Stimulated activated naive CD8-positive, alpha-beta T cell treated with anti-CD3 and anti-CD28 coated beads, Interleukin-15, amount 100 ng/mL, for 72 hours (primary cell): Measurements from ENCODE around the gene ATP5ME.

Experiments used
- ATAC-seq: fragments of 150-1000 bp; cut with Tn5 transposase; 2 replicates; pipeline ENCODE4 v1.10.0; 2021; ENCODE audit warnings: mild to moderate bottlenecking, moderate library complexity
- DNase-seq, 2 donors: peaks; one replicate each; pipeline ENCODE4 v3.0.0; 2021 to 2022
- H3K27ac Mint-ChIP-seq, 2 donors: one replicate each; pipeline ENCODE4 v1.8.0; 2022; ENCODE audit warnings: mild to moderate bottlenecking in 2 of 2, mixed read lengths in 2 of 2, moderate library complexity in 2 of 2
- H3K27me3 Mint-ChIP-seq: one replicate; pipeline ENCODE4 v1.8.0; 2022; ENCODE audit warnings: mixed read lengths
- H3K4me1 Mint-ChIP-seq: one replicate; pipeline ENCODE4 v1.8.0; 2022; ENCODE audit warnings: mild to moderate bottlenecking, mixed read lengths
- H3K4me3 Mint-ChIP-seq, 2 donors: one replicate each; pipeline ENCODE4 v1.8.0; 2022; ENCODE audit warnings: mild to moderate bottlenecking in 2 of 2, mixed read lengths in 2 of 2, moderate library complexity in 1 of 2
- H3K9me3 Mint-ChIP-seq, 2 donors: one replicate each; pipeline ENCODE4 v1.8.0; 2022; ENCODE audit warnings: mixed read lengths in 2 of 2

The ATP5ME gene, protein sequence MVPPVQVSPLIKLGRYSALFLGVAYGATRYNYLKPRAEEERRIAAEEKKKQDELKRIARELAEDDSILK

GRCh38 chr4:674172-675035 is at the start of gene ATP5ME, which contains the start of gene MYL5:
Gene ATP5ME (minus strand): TSS chr4:674276. CDS start chr4:674247, 29 bp downstream.
Gene MYL5 (plus strand): TSS chr4:674542. CDS start chr4:678027, 3,485 bp downstream.
- Mint-ChIP-seq H3K4me1 (peaks cover 36% of the 10 kb centered on the region), H3K9me3 (no peaks in the 10 kb centered on the region), H3K27ac (peak within 1 kb of the TSS; percentile 94 to 98), H3K4me3 (peak within 1 kb of the TSS; percentile 89 to 95), H3K27me3 (no peaks in the 10 kb centered on the region)
- ATAC-seq (peak; percentile 94), DNase-seq (peak; percentile 98 to 99)

DNA sequence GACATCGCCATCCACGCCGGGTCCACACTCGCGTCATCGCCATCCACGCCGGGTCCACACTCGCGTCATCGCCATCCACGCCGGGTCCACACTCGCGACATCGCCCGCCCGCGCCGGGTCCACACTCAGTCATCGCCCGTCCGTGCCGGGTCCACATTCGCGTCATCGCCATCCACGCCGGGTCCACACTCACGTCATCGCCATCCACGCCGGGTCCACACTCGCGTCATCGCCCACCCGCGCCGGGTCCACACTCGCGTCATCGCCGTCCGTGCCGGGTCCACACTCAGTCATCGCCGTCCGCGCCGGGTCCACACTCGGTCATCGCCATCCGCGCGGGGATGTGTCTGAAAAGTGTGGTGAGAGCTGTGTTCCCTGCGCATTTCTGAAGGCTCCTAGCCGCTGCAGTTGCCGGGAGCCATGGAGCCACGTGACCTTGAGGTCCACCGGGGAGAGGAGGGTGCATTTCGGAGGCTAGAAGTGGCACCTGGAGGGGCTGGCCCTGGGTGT is 48.8 kb upstream of the ATP5ME start:
- H3K27me3 Mint-ChIP-seq, result no peaks in the 10 kb centered on the region
- peak overlapping the region; percentile 61 to 94 for H3K27ac Mint-ChIP-seq
- ATAC-seq (no peak), DNase-seq (no peak)
- H3K4me1 Mint-ChIP-seq, result peaks cover 59% of the 10 kb centered on the region
- no peak overlapping the region for H3K4me3 Mint-ChIP-seq
- H3K9me3 Mint-ChIP-seq, result peaks cover 0 to 6% of the 10 kb centered on the region in 2 donors

DNA sequence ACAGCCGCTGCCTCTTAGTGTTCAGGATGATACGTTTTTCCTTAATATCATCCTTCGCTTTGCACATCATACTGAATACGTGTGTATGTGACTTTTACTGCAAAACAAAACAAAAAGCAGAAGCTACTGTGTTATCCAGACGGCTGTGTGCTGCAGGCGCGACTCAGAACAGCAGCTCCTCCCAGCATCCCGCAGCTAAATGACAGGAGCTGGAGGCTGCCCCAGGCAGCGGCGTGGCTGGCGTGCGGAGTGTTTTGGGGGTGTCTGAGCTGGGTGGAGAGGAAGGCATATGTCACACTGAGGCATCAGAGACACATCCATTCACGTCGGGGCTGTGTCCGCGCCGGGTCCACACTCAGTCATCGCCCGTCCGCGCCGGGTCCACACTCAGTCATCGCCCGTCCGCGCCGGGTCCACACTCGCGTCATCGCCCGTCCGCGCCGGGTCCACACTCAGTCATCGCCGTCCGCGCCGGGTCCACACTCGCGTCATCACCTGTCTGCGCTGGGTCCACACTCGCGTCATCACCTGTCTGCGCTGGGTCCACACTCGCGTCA is 48.2 kb upstream of the ATP5ME start:
- ATAC-seq (no peak), DNase-seq (no peak)
- Mint-ChIP-seq H3K9me3 (peaks cover 0 to 6% of the 10 kb centered on the region in 2 donors), H3K27ac (no peak overlapping the region), H3K27me3 (no peaks in the 10 kb centered on the region), H3K4me3 (no peak overlapping the region), H3K4me1 (peaks cover 60% of the 10 kb centered on the region)

GRCh38 chr4:721261-722168 is 47.4 kb upstream of the ATP5ME start:
- Mint-ChIP-seq H3K4me3 (no peak overlapping the region), H3K4me1 (peaks cover 54% of the 10 kb centered on the region), H3K27me3 (no peaks in the 10 kb centered on the region), H3K27ac (peak overlapping the region in 1 of 2 donors; percentile 95), H3K9me3 (peaks cover 0 to 6% of the 10 kb centered on the region in 2 donors)
- ATAC-seq, result peak; percentile 39
- no peak for DNase-seq

DNA sequence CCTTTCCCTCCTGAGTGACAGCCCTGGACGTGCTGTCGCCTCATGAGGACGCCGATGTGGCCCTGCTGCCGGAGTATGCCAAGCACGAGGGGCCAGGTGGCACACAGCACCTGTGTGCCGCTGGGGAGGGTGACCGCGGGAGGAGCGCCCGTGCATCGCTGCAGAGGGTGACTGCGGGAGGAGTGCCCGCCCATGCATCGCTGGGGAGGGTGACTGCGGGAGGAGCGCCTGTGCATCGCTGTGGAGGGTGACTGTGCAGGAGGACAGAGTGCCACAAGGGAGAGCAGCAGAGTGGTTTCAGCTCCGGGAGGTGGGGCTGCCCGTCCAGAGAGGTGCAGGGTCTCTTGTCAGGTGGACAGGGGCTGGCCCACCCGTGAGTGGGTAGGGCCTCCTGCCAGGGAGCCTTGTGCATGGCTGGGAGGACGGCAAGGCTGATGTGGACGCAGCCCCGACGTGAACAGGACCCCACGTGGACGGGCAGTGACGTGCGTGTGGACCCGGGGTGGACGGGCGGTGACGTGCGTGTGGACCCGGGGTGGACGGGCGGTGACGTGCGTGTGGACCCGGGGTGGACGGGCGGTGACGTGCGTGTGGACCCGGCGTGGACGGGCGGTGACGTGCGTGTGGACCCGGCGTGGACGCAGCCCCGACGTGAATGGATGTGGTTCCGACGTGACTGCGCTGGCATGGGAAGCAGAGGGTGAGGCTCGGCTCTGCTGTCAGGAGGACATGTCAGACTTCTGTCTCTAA is 46.2 kb upstream of the ATP5ME start:
- peak; percentile 53 for ATAC-seq
- H3K4me3 Mint-ChIP-seq, result no peak overlapping the region
- peaks cover 44% of the 10 kb centered on the region for H3K4me1 Mint-ChIP-seq
- DNase-seq, result no peak
- H3K27me3 Mint-ChIP-seq, result no peaks in the 10 kb centered on the region
- peak overlapping the region in 1 of 2 donors; percentile 63 for H3K27ac Mint-ChIP-seq
- H3K9me3 Mint-ChIP-seq, result peaks cover 0 to 6% of the 10 kb centered on the region in 2 donors

DNA sequence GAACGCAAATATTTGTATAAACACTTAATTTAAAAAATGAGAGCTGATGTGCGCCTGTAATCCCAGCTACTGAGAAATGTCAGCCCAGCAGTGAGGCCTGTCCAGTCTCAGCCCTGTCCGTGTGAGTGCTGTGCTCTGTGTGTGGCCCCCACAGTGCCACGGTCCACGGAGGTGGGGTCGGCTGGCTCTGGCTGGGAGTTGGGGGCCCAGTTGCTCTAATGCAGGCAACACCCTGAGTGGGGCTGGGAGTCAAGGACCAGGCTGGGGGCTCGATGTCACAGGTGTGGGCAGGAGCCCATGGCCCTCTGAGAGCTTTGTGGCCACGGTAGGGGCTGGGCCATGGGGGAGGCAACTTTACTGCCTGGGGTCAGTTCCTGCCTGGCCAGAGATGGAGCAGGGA is 44.4 kb upstream of the ATP5ME start:
- DNase-seq (no peak), ATAC-seq (no peak)
- Mint-ChIP-seq H3K4me1 (peaks cover 37% of the 10 kb centered on the region), H3K27ac (peak overlapping the region in 1 of 2 donors; percentile 34), H3K27me3 (no peaks in the 10 kb centered on the region), H3K4me3 (no peak overlapping the region), H3K9me3 (peaks cover 0 to 6% of the 10 kb centered on the region in 2 donors)

- Mint-ChIP-seq H3K9me3 (peaks cover 0 to 6% of the 10 kb centered on the region in 2 donors), H3K4me1 (peaks cover 34% of the 10 kb centered on the region), H3K4me3 (no peak overlapping the region), H3K27me3 (no peaks in the 10 kb centered on the region), H3K27ac (peak overlapping the region in 1 of 2 donors; percentile 71)
- peak; percentile 29 for ATAC-seq
- DNase-seq, result no peak
Measured at GRCh38 chr4:717601-718320, 43.7 kb upstream of the ATP5ME start.

DNA sequence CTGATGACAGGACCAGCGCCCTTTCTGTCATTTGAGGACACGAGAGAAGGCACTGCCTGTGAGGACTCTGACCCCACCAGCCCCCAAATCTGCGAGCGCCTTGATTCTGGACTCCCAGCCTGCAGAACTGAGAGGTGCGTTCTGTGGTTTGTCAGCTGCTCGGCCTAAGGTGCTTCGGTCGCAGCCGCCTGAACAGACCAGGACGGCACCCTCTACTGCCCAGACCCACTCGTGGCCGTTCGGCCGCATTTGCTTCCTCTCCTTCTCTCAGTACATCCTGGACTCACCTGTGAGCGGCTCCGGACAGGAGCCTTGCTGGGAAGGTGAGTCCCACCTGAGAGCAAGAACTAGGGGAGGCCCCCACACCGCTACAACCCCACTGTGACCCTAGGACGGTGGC is 40.0 kb upstream of the ATP5ME start:
- ATAC-seq (no peak), DNase-seq (no peak)
- Mint-ChIP-seq H3K27ac (no peak overlapping the region), H3K4me1 (peaks cover 28% of the 10 kb centered on the region), H3K9me3 (no peaks in the 10 kb centered on the region), H3K4me3 (no peak overlapping the region), H3K27me3 (no peaks in the 10 kb centered on the region)

DNA sequence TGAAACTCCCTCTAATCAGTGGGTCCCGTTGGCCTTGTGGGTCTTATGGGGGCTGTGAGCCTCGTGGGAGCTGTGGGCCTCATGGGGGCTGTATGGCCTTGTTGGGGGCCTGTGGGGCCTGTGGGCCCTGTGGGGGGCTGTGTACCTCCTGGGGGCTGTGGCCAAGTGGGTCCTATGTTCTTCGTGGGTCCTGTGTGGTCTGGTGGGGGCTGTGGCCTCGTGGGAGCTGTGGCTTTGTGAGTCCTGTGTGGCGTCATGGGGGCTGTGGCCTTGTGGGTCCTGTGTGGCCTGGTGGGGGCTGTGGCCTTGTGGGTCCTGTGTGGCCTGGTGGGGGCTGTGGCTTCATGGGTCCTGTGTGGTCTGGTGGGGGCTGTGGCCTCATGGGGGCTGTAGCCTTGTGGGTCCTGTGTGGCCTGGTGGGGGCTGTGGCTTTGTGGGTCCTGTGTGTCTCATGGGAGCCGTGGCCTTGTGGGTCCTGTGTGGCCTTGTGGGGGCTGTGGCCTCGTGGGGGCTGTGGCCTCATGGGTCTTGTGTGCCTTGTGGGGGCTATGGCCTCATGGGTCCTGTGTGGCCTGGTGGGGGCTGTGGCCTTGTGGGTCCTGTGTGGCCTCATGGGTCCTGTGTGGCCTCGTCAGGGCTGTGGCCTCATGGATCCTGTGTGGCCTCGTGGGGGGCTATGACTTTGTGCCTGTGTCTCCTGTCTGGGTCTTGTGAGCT is 39.0 kb upstream of the ATP5ME start:
- ATAC-seq, result no peak
- Mint-ChIP-seq H3K4me3 (no peak overlapping the region), H3K4me1 (peaks cover 34% of the 10 kb centered on the region), H3K27me3 (no peaks in the 10 kb centered on the region), H3K27ac (no peak overlapping the region), H3K9me3 (no peaks in the 10 kb centered on the region)
- DNase-seq, result no peak

DNA sequence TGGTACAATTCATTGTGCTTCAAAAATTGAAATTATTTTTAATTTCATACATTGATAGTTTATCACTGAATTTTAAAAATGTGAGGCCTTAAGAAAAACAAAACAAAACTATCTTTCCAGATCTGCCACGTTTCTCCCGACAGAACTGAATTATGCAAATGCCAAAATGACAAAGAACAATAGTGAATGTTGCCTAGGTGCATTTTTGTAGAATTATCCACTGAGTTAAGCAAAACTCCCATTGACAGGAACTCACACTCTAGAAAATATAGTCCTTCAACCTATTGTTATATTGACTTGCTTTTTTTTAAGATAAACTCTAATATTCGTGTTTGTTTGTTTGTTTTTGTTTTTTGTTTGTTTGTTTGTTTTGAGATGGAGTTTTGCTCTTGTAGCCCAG is 38.0 kb upstream of the ATP5ME start:
- Mint-ChIP-seq H3K27ac (no peak overlapping the region), H3K9me3 (no peaks in the 10 kb centered on the region)

DNA sequence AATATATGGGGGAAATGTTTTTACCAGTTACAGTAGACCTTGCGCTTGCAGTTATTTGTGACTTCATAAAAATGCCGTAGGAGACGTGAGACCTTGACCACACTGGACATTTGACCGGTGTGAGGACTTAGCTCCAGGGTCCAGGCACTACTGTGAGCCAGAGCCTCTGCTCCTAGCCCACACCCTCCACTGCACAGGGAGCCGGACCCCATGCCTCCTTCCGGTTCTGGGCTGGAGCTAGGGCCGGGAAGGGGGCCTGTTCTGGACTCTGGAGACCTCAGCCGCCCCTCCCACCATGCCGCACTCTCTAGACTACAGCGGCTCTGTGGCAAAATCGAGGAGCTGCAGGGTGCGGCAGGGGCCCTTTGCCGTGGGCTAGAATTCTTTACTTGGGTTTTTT is 36.8 kb upstream of the ATP5ME start:
- Mint-ChIP-seq H3K4me3 (no peak overlapping the region), H3K9me3 (no peaks in the 10 kb centered on the region), H3K27me3 (no peaks in the 10 kb centered on the region), H3K4me1 (peaks cover 33% of the 10 kb centered on the region), H3K27ac (no peak overlapping the region)
- no peak for DNase-seq
- ATAC-seq, result no peak

More for the DNA sequence above, 38.0 kb upstream of the ATP5ME start:
- H3K27me3 Mint-ChIP-seq, result no peaks in the 10 kb centered on the region
- H3K4me3 Mint-ChIP-seq, result no peak overlapping the region
- no peak for ATAC-seq
- peaks cover 29% of the 10 kb centered on the region for H3K4me1 Mint-ChIP-seq
- no peak for DNase-seq

- Mint-ChIP-seq H3K4me3 (no peak overlapping the region), H3K27ac (no peak overlapping the region), H3K4me1 (peaks cover 37% of the 10 kb centered on the region), H3K27me3 (no peaks in the 10 kb centered on the region), H3K9me3 (no peaks in the 10 kb centered on the region)
- ATAC-seq, result no peak
- no peak for DNase-seq
Measured at GRCh38 chr4:710116-710515, 36.0 kb upstream of the ATP5ME start.

GRCh38 chr4:709348-709747 is 35.3 kb upstream of the ATP5ME start:
- no peak overlapping the region for H3K27ac Mint-ChIP-seq
- no peak for ATAC-seq
- no peak for DNase-seq
- no peaks in the 10 kb centered on the region for H3K27me3 Mint-ChIP-seq
- peaks cover 41% of the 10 kb centered on the region for H3K4me1 Mint-ChIP-seq
- no peak overlapping the region for H3K4me3 Mint-ChIP-seq
- H3K9me3 Mint-ChIP-seq, result no peaks in the 10 kb centered on the region

GRCh38 chr4:708631-708933 is 34.5 kb upstream of the ATP5ME start:
- Mint-ChIP-seq H3K4me3 (no peak overlapping the region), H3K9me3 (no peaks in the 10 kb centered on the region), H3K27me3 (no peaks in the 10 kb centered on the region), H3K27ac (no peak overlapping the region), H3K4me1 (peaks cover 39% of the 10 kb centered on the region)
- DNase-seq, result no peak
- ATAC-seq, result no peak
